GM10266 (cell line): Measurements from ENCODE around the gene LARP1.
"Not testable (repeated sequence)": the region's sequence is repeated elsewhere in the genome, so short reads cannot be mapped to it uniquely, and the experiment has no call there.

Source experiments
- DNase-seq: peaks from one replicate; pipeline ENCODE4 v3.0.0; 2012; ENCODE audit errors: extremely low spot score
- TF ChIP-seq, protein P1 (sequence below): IDR thresholded peaks from 2 replicates; pipeline ENCODE4 v1.5.1; 2012; ENCODE audit warnings: mild to moderate bottlenecking, low read depth; ENCODE audit not compliant: control insufficient read depth, insufficient read depth; ENCODE audit errors: missing control alignments

Gene LARP1

DNA sequence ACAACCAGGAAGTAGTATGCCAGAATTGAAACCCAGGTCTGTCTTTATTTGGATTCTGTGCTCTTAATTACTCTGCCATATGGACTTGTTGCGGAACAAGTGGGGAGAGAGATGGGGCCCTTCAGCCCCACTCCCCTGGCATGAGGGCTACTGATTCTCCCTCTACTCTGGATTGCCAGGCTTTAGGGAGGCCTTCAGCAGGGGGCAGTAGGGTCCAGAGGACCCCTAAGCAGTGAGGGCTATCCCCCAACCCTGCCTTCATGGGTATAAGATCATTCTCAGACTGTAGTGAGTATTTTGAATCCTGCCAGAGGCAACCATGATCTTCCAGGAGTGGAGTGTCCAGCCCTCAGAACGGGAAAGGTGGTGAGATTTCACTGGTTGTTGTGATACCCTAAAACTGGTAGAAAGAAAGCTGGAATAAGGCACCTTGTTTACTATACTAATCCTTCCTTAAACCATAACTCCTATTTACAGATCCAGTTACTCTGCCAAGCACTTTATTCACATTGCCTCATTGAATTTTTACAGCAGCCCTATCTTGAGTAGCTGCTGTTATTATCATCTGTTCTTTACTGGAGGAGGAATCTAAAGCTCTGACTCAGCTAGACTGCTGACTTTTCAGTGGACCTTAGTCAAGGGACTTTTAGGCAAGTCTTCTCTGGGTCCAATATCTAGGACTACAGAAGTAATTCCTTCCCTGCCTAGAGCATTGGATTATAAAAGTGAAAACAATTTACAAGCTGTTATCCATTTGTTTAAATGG, 31.3 kb upstream of the LARP1 start:
- no peak for DNase-seq

DNA sequence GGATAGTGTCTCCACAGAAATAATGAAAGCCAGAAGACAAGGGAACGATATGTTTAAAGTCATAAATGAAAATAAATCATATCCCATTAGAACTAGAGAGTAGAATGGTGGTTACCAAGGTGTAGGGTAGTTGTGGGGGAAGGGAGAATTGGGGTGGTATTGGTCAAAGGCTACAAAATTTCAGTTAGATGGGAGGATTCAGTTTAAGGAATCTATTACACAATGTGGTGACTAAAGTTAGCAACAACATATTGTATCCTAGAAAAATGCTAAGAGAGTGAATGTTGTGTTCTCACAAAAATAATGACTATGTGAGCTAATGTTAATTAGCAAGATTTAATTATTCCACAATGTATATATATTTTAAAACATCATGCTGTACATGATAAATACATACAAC, 27.8 kb upstream of the LARP1 start:
- no peak for DNase-seq
- TF ChIP-seq, protein P1, sequence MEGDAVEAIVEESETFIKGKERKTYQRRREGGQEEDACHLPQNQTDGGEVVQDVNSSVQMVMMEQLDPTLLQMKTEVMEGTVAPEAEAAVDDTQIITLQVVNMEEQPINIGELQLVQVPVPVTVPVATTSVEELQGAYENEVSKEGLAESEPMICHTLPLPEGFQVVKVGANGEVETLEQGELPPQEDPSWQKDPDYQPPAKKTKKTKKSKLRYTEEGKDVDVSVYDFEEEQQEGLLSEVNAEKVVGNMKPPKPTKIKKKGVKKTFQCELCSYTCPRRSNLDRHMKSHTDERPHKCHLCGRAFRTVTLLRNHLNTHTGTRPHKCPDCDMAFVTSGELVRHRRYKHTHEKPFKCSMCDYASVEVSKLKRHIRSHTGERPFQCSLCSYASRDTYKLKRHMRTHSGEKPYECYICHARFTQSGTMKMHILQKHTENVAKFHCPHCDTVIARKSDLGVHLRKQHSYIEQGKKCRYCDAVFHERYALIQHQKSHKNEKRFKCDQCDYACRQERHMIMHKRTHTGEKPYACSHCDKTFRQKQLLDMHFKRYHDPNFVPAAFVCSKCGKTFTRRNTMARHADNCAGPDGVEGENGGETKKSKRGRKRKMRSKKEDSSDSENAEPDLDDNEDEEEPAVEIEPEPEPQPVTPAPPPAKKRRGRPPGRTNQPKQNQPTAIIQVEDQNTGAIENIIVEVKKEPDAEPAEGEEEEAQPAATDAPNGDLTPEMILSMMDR: no peak

More for the DNA sequence above, 31.3 kb upstream of the LARP1 start:
- TF ChIP-seq, protein P1: no peak

DNA sequence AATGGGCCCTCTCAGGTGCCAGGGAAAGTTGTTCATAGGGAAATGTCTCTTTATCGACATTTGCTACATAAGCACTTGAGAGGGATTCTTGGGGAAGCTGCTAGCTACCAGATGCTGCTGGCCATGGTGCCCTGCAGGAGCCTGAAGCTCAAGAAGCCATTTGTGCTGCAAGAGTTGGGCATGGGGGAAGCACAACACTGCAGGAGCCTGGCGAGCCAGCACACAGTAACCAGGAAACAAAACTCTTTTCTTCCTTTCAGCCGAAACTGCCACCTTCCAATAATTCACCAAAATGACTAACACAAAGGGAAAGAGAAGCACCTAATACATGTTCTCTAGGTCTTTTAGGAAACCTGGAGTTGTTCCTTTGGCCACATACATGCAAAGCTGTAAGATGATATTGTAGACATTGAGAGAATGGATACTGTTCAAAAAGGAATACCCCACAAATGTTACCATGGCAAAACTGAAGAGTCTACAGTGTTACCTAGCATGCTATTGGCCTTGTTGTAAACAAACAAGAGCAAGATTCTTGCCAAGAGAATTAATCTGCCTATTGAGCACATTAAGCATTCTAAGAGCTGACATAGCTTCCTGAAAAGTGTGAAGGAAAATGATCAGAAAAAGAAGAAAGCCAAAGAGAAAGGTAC, 26.1 kb upstream of the LARP1 start:
- DNase-seq: no peak

DNA sequence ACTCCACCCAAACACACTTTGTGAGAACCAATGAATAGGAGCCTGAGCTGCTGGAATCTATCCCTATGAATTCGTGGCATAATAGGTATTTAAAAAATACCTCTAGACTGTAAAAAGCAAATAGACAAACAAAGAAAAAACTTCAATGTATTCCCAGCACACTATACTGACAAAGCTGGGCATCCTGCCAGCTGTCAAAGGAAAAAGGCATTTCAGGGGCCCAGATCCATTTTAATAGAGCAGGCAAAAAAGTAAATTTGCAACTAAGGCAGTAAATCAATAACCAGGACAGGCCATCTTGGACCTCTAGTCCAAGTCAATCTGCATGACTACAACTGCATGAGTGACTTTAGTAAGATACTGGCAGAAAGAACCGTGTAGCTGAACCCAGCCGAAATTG, 25.6 kb upstream of the LARP1 start:
- TF ChIP-seq, protein P1: no peak
- no peak for DNase-seq

More for the DNA sequence above, 26.1 kb upstream of the LARP1 start:
- TF ChIP-seq, protein P1: no peak

DNA sequence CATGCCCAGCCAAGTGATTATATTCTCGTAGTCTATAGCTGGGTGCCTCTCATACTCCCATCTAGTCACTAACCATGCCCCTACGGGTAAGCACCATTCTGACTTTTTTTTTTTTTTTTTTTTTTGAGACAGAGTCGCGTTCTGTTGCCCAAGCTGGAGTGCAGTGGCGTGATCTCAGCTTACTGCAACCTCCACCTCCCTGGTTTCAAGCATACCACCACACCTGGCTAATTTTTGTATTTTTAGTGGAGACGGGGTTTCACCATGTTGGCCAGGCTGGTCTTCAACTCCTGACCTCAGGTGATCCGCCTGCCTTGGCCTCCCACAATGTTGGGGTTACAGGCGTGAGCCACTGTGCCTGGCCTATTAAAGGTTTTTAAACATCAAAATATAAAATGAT, 24.4 kb upstream of the LARP1 start:
- not testable (repeated sequence) for DNase-seq

DNA sequence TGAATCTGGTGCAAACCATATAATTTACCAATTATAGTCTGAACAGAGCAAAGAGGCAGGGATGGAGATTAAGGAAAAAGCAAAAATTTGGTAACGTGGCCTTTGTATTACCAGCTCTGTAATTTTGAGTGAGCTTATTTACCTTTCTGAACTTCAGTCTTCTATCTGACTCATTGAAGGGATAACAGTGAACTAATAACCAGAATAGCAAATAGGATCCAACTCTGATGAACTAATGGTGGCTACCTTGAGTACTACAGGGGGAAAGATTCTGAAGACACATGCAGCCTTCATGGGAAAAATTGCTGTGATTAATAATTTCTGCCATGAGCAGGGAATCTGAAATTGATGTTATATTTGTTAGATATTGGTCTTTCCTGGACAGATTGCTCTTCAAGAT, 23.0 kb upstream of the LARP1 start:
- no peak for DNase-seq
- TF ChIP-seq, protein P1: no peak

DNA sequence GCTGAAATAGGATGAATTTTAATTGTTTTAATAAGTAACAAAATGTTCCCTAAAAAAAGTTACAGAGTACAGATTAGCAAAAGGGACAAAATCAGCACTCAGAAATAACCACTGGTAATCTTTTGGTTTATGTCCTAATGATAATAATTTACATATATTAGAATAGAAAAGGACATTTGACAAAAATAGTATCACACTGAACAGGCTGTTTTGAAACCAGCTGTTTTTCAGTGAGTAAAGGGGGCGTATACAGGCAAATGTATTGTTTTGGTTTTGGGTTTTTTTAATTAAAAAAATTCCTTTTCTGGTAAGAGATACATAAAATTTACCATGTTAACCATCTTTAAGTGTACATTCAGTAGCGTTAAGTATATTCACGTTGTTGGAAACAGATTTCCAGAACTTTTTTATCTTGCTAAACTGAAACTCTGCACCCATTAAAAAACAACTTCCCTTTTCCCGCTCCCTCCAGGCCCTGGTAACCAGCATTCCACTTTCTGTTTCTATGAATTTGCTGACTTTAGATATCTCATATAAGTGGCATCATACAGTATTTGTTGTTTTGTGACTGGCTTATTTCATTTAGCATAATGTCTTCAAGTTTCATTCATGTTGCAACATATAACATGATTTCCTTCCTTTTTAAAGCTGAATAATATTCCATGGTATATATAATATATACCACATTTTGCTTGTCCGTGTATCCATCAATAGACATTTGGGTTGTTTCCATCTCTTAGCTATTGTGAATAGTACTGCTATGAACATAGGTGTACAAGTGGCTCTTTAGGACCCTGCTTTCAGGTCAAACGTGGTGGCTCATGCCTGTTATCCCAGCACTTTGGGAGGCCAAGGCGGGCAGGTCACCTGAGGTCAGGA, 20.6 kb upstream of the LARP1 start:
- DNase-seq: no peak
- TF ChIP-seq, protein P1: no peak

DNA sequence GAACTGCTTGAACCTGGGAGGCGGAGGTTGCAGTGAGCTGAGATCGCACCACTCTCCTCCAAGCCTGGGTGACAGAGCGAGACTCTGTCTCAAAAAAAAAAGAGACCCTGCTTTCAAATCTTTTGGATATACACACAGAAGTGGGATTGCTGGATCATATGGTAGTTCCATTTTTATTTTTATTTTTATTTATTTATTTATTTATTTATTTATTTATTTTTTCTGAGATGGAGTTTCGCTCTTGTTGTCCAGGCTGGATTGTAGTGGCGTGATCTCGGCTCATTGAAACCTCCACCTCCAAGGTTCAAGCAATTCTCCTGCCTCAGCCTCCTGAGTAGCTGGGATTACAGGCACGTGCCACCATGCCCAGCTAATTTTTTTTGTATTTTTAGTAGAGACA, 19.8 kb upstream of the LARP1 start:
- not testable (repeated sequence) for DNase-seq

DNA sequence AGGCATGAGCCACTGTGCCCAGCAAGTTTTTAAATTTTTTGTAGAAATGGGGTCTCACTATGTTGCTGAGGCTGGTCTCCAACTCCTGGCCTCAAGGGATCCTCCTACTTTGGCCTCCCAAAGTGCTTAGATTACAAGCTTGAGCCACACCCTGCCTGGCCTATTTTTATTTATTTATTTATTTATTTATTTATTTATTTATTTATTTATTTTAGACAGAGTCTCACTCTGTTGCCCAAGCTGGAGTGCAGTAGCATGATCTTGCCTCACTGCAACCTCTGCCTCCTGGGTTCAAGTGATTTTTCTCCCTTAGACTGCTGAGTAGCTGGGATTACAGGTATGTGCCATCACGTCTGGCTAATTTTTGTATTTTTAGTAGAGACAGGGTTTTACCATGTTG, 18.8 kb upstream of the LARP1 start:
- not testable (repeated sequence) for DNase-seq
